ENCODE measurements around the gene RASIP1. TPM values are rescaled to one million over a fixed set of nuclear protein-coding genes. Genes with fewer than 3 reads are reported as not detected.

The RASIP1 gene
- total and polyA plus RNA-seq, 2 donors (not counting 1 experiment from before 2014, with no cell fraction given), result 0.20 TPM; not detected in 1

DNA sequence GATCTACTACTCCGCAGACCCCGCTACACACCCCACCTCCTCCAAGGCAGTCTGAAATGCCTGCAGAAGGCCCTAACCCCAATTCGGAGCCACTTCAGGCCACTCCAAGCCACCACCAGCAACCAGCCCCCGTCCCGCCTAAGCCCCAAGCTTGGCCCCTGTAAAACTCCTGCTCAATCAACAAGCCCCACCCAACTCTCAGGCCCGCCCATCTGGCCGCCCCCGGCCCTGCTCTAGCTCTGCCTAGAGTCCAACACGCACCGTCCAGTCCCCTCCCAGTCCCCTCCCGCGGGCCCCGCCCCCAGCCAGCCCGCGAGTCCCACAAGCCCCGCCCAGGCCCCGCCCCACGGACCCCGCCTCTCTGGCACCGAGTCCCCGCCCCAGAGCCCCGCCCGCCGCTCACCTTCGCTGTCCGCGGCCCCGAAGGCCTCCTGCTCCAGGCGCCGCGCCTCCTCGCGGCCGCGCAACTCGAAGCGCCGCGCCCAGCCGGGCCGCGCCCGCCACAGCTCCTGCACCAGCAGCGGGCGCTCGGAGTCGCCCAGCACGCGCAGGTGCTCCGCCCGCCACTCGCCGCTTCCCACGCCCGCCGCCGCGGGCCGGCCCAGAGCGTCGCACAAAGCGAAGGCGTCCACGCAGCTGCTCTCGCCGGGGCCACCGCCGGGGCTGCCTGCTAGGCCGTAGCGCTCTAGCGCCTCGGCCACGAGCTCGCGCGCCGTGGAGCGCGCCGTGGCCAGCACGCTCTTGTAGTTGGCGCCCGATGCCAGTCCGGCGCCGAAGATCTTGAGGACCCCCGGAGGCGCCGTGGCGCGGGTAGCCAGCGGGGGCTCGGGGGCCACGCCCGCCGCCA lies 1.6 kb downstream of the RASIP1 start:
- H3K27ac ChIP-seq (ENCODE audit: low read length in 2 of 2), result no peak overlapping the region
- peak overlapping the region; percentile 87 for H2AFZ ChIP-seq (ENCODE audit: insufficient read depth, low read depth, low read length, poor library complexity, severe bottlenecking)
- no peaks in the 10 kb centered on the region for H3K36me3 ChIP-seq (replicated peaks in 1 of 2; ENCODE audit: control extremely low read depth in 1 of 2, control insufficient read depth in 1 of 2, extremely low read depth in 1 of 2, insufficient read depth in 2 of 2, low read length in 1 of 2)
- Mint-ChIP-seq H3K27ac (peak overlapping the region; percentile 67), H3K4me1 (peaks cover 15% of the 10 kb centered on the region), H3K27me3 (peaks cover 15% of the 10 kb centered on the region), H3K4me3 (peak overlapping the region; percentile 63), H3K9me3 (ENCODE audit: insufficient read depth) (no peaks in the 10 kb centered on the region)
- peak overlapping the region; percentile 99 for H3K4me2 ChIP-seq (replicated peaks; ENCODE audit: low read depth, low read length, poor library complexity, severe bottlenecking)
- no peaks in the 10 kb centered on the region for H3K79me2 ChIP-seq (ENCODE audit: control insufficient read depth, insufficient read depth, low read length)
- TF ChIP-seq EZH2 (IDR thresholded peaks at IDR 0.05; ENCODE audit: borderline replicate concordance, insufficient read depth, low read depth, low read length, poor library complexity, severe bottlenecking), result no peak
- TF ChIP-seq, protein P1, sequence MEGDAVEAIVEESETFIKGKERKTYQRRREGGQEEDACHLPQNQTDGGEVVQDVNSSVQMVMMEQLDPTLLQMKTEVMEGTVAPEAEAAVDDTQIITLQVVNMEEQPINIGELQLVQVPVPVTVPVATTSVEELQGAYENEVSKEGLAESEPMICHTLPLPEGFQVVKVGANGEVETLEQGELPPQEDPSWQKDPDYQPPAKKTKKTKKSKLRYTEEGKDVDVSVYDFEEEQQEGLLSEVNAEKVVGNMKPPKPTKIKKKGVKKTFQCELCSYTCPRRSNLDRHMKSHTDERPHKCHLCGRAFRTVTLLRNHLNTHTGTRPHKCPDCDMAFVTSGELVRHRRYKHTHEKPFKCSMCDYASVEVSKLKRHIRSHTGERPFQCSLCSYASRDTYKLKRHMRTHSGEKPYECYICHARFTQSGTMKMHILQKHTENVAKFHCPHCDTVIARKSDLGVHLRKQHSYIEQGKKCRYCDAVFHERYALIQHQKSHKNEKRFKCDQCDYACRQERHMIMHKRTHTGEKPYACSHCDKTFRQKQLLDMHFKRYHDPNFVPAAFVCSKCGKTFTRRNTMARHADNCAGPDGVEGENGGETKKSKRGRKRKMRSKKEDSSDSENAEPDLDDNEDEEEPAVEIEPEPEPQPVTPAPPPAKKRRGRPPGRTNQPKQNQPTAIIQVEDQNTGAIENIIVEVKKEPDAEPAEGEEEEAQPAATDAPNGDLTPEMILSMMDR (IDR thresholded peaks at IDR 0.05), result peak; percentile 54
- H3K27me3 ChIP-seq (replicated peaks in 1 of 4; ENCODE audit: control extremely low read depth in 1 of 4, control insufficient read depth in 3 of 4, insufficient read depth in 4 of 4, low read length in 3 of 4), result peaks cover 0 to 26% (median 10%) of the 10 kb centered on the region in 4 experiments
- ATAC-seq (ENCODE audit: low read depth) (peak; percentile 93), DNase-seq (peak; percentile 91)
- peaks cover 0 to 29% (median 0%) of the 10 kb centered on the region in 3 donors for H3K9me3 ChIP-seq (ENCODE audit: control extremely low read depth in 1 of 3, control insufficient read depth in 2 of 3, insufficient read depth in 1 of 3, low read length in 2 of 3)
- ChIA-PET CTCF (interaction anchor here (0.6 to 3.2 kb wide), 16 partner anchors 9 to 468 kb away, joined by 3 to 18 read pairs (median 5); partner anchors contain the start of genes CA11 and IZUMO1), POLR2A (interaction anchor here (0.6 to 1.8 kb wide), 11 partner anchors 8 to 1590 kb away, joined by 3 to 11 read pairs (median 3); partner anchors contain the start of genes CA11, IZUMO1, KCNC3 and PPP1R15A)
- H3K4me1 ChIP-seq (ENCODE audit: control insufficient read depth in 2 of 2, insufficient read depth in 2 of 2, low read length in 2 of 2), result peaks cover 22 to 25% of the 10 kb centered on the region in 2 donors
- 3% methylated on average over 96 of the region's 96 CpGs for WGBS (ENCODE audit: insufficient coverage)
- H3K4me3 ChIP-seq (ENCODE audit: control extremely low read depth in 1 of 5, extremely low read depth in 1 of 5, insufficient read depth in 1 of 5, low read depth in 2 of 5, low read length in 4 of 5), result peak overlapping the region in 3 of 5 experiments; percentile 48 to 65 (median 54)
- peak overlapping the region; percentile 64 for H3K9ac ChIP-seq (ENCODE audit: low read length)
- intact Hi-C loops (cut with micrococcal nuclease), result loop anchor here (1.0 kb wide), 3 partner anchors 24 to 92 kb away; partner anchors contain the start of gene CA11
- H4K20me1 ChIP-seq (ENCODE audit: control insufficient read depth, insufficient read depth, low read length, poor library complexity, severe bottlenecking), result no peaks in the 10 kb centered on the region
